Medulla oblongata (tissue), 1 donor: Measurements from ENCODE around the gene RBM17.
"Not testable (repeated sequence)": the region's sequence is repeated elsewhere in the genome, so short reads cannot be mapped to it uniquely, and the experiment has no call there.

Source experiments
- DNase-seq: peaks from one replicate; pipeline ENCODE4 v3.0.0-alpha.2; 2015; ENCODE audit errors: extremely low spot score

Gene RBM17

GRCh38 chr10:6110136-6110535 is 21.3 kb downstream of the RBM17 start:
- DNase-seq = no peak

- no peak for DNase-seq
Measured at GRCh38 chr10:6112893-6113292, 24.1 kb downstream of the RBM17 start.

GRCh38 chr10:6114299-6114698 is 25.5 kb downstream of the RBM17 start:
- DNase-seq = no peak

GRCh38 chr10:6114805-6115341 is 26.0 kb downstream of the RBM17 start:
- peak; percentile 52 for DNase-seq

DNA sequence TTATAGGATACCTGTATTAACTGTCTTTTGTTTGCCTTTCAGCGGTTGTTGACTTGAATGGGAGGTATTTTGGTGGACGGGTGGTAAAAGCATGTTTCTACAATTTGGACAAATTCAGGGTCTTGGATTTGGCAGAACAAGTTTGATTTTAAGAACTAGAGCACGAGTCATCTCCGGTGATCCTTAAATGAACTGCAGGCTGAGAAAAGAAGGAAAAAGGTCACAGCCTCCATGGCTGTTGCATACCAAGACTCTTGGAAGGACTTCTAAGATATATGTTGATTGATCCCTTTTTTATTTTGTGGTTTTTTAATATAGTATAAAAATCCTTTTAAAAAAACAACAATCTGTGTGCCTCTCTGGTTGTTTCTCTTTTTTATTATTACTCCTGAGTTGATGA is 26.6 kb downstream of the RBM17 start:
- DNase-seq = no peak

DNA sequence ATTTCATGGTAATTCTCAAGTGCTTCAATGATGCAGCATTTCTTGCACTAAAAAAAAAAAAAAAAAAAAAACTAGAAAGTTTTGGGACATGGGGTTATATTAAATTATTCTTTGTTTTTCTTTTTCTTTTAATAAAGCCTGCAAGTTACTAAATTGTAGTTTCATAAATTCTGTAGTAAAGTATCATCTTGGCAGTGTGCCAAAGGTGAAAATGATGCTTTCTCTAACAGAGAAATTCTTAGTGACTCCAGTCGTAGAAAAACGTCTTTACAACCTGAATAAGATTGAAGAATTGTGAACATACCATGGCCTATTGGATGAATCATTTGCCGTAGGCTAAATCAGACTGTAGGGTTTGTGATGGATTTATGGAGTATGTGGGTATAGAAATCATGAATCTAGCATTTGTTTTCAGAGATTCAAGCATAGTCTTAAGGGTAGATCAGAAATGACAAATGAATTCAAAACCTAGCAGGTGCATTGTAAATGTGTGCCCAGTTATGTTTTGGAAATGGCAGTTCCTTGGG is 27.1 kb downstream of the RBM17 start:
- DNase-seq = no peak

DNA sequence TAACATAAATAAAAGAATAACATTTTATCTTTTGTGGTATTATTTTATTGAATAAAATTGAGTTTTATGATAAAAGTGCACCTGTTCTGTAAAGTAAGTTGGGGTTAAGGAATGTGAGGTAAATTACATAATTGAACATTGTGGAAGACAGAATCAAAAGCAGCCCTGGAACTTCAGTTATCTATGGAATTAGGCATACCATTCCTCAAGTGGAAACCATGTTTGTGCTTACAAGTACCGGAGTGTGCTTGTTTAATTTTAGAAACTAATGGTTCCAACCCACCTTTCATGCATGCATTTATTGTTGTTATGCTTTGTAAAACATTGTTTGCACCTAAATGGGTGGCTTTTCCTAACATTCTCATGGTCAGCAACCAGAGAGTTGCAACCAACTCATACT is 28.0 kb downstream of the RBM17 start:
- no peak for DNase-seq

DNA sequence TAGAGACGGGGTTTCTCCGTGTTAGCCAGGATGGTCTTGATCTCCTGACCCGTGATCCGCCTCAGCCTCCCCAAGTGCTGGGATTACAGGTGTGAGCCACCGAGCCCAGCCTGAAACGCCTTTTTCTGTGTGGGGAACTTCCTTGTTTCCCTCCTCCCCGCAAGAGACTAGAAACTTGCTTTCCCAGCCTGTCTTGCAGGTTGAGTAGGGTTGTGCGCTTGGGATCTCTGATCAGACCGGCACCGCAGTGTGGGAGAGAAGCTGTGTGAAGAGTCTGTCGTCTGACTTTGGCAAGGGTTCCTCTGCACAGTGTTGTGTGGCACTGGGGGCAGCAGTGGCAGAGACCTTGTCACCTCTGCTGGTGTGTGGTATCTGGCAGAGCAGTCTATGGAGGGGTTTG is 28.9 kb downstream of the RBM17 start:
- no peak for DNase-seq

DNA sequence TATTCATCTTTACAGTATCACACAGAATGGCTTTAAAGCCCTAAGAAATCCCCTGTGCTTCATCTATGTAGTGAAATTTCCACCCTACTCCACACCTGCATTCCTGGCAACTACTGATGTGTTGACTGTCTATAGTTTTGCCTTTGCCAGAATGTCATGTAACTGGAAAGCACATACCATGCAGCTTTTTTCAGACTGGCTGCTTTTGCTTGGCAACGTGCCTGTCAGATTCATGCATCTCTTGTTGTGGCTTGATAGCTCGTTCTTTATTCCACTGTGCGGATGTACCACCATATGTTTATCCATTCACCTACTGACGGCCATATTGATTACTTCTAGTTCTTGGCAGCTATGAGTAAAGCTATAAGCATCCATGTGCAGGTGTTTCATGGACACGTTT is 30.6 kb downstream of the RBM17 start:
- DNase-seq = no peak

GRCh38 chr10:6119962-6120361 is 31.1 kb downstream of the RBM17 start:
- no peak for DNase-seq

- DNase-seq = no peak
Measured at GRCh38 chr10:6120691-6121090, 31.9 kb downstream of the RBM17 start.

- DNase-seq = no peak
Measured at GRCh38 chr10:6121146-6121545, 32.3 kb downstream of the RBM17 start.

GRCh38 chr10:6123532-6123931 is 34.7 kb downstream of the RBM17 start:
- no peak for DNase-seq

DNA sequence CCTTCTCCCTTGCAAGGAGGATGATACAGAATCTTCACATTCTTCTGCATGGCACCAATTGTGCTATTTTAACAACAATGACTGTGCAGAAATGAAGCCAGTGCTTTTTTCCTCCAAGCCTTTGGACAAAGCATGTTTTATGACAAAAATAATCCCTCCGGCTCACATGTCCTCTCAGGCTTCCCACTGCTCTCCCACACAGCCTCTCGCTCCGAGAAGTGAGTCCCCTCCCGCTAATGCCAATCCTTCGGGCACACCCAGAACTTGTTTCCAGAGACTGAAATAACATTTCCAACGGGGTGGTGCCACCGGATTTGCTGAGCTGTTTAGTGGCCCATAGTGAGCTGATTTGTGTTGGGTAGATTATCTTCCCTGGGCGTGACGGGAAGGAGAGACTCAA is 35.8 kb downstream of the RBM17 start:
- peak; percentile 60 for DNase-seq

- not testable (repeated sequence) for DNase-seq
Measured at GRCh38 chr10:6127461-6127860, 38.6 kb downstream of the RBM17 start.

GRCh38 chr10:6128087-6128486 is 39.3 kb downstream of the RBM17 start:
- DNase-seq = no peak

DNA sequence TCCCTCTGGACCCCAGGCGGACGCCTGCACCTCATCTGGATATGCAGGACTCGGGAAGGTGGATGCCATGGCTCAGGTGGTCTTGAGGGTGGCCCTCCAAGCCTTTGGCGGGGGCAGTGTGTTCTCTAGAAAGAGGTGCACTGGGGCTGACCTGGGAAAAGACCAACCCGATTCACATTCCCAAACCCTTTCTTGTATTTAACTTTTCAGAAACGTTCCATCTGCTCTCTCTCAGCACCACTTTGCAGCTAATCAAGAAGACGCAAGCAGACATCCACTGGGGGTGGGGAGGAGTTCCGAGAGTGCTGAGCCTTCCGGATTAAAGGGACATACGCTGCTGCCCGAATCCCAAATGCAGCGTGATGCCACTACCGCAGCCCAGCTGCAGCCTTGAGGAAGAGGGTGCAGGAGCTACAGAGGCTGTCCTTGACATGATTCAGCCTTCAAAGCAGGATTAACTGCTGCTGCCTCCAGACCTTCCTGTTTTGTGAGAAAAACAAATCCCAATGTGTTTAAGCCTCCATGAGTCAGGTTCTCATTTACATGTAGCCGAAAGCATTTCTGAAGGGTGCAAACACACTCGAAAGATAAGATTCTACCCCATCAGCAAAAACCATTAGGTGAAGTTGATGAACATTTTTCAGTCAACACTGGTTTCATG is 39.9 kb downstream of the RBM17 start:
- no peak for DNase-seq

DNA sequence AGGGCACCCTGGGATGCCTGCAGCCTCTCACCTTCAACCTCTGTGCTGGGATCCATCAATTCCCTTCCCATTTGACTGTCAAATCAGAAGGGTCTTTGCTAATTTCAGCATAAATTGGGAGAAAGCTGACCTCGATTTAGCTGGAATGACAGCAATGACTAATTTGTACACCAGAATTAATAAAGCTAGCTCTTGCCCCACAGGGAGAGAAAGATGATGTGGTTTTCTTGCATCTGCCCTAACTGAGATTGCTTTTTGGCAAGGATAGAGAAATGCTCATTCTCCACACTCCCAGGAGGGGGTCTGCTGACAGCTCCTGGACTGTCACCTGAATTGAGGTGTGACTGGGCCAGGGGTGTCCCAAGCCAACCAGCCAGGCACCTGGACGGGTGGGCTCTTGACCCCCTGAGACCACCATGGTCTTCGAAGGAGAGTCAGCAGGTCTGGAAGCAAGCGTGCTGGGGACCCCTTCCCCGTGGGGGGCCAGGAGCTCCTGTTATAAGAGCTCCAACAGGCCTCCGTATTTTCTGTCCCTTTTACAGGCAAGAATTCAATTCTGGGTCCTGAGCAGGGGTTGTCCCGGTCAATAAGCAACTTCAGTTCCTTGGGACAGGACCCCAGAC is 42.1 kb downstream of the RBM17 start:
- DNase-seq = no peak

- peak; percentile 60 for DNase-seq
Measured at GRCh38 chr10:6133331-6134098, 44.7 kb downstream of the RBM17 start.

DNA sequence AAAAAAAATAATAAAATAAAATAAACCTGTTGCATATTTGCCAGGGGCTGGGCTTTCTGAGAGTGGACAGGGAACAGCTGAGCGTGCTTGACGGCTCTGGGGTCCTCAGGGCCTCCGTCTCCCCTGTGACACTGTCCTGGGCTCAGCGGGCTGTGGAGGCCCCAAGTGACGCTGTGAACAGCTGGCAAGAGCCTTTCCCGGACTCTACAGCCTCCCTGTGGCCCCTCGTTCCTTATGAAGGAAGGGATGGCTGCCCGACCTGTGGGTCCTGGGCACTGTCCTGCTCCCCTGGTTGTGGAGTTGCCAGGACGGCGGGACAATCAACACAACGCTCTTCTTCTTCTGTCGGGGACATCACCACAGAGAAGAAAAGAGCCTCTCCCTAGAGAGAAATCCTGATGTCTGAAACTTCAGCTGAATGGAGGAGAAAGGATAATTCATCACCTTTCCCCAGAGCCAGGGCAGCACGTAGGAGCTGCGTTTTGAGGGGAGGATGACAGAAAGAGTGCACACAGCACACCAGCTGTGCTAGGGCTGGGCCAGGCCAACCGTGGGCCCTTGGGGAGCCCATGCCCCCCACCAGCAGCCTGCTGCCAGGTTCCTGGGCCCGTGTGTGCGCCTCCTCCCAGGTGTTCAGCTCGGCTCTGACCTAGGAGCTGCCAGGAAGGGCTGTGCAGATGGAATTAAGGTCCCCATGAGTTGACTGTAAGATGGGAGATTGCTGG is 45.4 kb downstream of the RBM17 start:
- no peak for DNase-seq

DNA sequence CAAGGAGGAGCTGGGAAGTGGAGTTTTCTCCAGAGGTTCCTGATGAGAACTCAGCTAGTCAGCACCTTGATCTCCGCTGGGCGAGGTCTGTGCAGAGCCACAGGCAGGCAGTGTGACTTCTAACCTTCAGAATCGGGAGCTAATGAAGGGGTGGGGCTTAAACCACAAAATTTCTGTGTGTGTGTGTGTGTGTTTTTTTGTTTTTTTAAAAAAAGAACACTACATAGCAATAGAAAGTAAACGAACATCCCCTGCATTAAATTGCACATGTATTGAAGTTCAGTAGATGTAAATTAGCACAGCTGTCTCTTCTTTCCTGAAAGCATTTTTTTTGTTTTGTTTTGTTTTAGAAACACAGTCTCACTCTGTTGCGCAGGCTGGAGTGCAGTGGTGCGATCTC is 46.2 kb downstream of the RBM17 start:
- DNase-seq = no peak
